DND-41 (cell line): ENCODE results near the gene MAPRE2.

Source experiments
- ATAC-seq: fragments of 200-7000 bp; cut with Tn5 transposase; 3 replicates; pipeline ENCODE4 v1.9.1; 2021; ENCODE audit warnings: low read depth; ENCODE audit not compliant: insufficient read depth
- DNase-seq: peaks from one replicate; pipeline ENCODE4 v3.0.0-alpha.2; 2020
- H2AFZ ChIP-seq: 2 replicates; pipeline ENCODE4 v1.6.0; 2012; ENCODE audit warnings: low read depth, low read length
- H3K27ac ChIP-seq: 2 replicates; pipeline ENCODE4 v1.5.1; 2012; ENCODE audit warnings: low read length, inconsistent platforms
- H3K27me3 ChIP-seq: fragments of 200-600 bp; sonication (generic); 2 replicates; pipeline ENCODE4 v1.6.0; 2012; ENCODE audit warnings: low read length, mild to moderate bottlenecking, inconsistent platforms; ENCODE audit not compliant: insufficient read depth, poor library complexity
- H3K36me3 ChIP-seq: 2 replicates; pipeline ENCODE4 v1.5.1; 2012; ENCODE audit warnings: low read length, inconsistent platforms; ENCODE audit not compliant: insufficient read depth
- H3K4me1 ChIP-seq: 2 replicates; pipeline ENCODE4 v1.5.1; 2012; ENCODE audit warnings: mild to moderate bottlenecking, low read length; ENCODE audit not compliant: insufficient read depth
- H3K4me2 ChIP-seq: 2 replicates; pipeline ENCODE4 v1.6.0; 2012; ENCODE audit warnings: mild to moderate bottlenecking, moderate library complexity, low read length, inconsistent platforms; ENCODE audit not compliant: insufficient read depth
- H3K4me3 ChIP-seq, 2 experiments: fragments of 200-600 bp in 1 of 2; shearing (Covaris generic) in 1 of 2; 2 replicates each; pipeline ENCODE4 v1.5.1; 2012 to 2016; ENCODE audit warnings: inconsistent platforms in 2 of 2, low read length in 2 of 2, mild to moderate bottlenecking in 2 of 2, low read depth in 1 of 2, moderate library complexity in 1 of 2
- H3K79me2 ChIP-seq: 2 replicates; pipeline ENCODE4 v1.6.0; 2012; ENCODE audit warnings: low read length, inconsistent platforms; ENCODE audit not compliant: insufficient read depth
- H3K9ac ChIP-seq: 2 replicates; pipeline ENCODE4 v1.6.0; 2012; ENCODE audit warnings: low read depth, mild to moderate bottlenecking, inconsistent platforms, low read length, moderate library complexity
- H3K9me3 ChIP-seq: 2 replicates; pipeline ENCODE4 v1.5.1; 2012; ENCODE audit warnings: low read length, moderate library complexity, mild to moderate bottlenecking, inconsistent platforms; ENCODE audit not compliant: insufficient read depth, severe bottlenecking
- H4K20me1 ChIP-seq: 2 replicates; pipeline ENCODE4 v1.6.0; 2012; ENCODE audit warnings: low read length; ENCODE audit not compliant: insufficient read depth
- CTCF ChIP-seq: IDR thresholded peaks from 2 replicates; pipeline ENCODE4 v1.5.1; 2012; ENCODE audit warnings: borderline replicate concordance, low read length, moderate library complexity, mild to moderate bottlenecking; ENCODE audit not compliant: poor library complexity, severe bottlenecking; ENCODE audit errors: extremely low read depth
- EZH2 ChIP-seq: IDR thresholded peaks from 3 replicates; pipeline ENCODE4 v1.6.1; 2012; ENCODE audit warnings: borderline replicate concordance, low read depth, mild to moderate bottlenecking, moderate library complexity, low read length, inconsistent platforms; ENCODE audit not compliant: severe bottlenecking

Gene MAPRE2

GRCh38 chr18:35117951-35118411 is 76.8 kb downstream of the MAPRE2 start:
- H3K9ac ChIP-seq = no peak overlapping the region
- peaks cover 6% of the 10 kb centered on the region; the same call in 1 of the 2 replicates for H4K20me1 ChIP-seq
- H3K27ac ChIP-seq = no peak overlapping the region
- DNase-seq (no peak), ATAC-seq (no peak)
- 0 out of 2 replicates have a peak, but pooled peaks cover 5% of the 10 kb centered on the region for H3K36me3 ChIP-seq
- TF ChIP-seq EZH2 (no peak), CTCF (no peak)
- H3K4me3 ChIP-seq = no peak overlapping the region
- H3K79me2 ChIP-seq = peaks cover 18% of the 10 kb centered on the region
- no peak overlapping the region for H2AFZ ChIP-seq
- no peak overlapping the region for H3K4me2 ChIP-seq
- 0 out of 2 replicates have a peak, but pooled peaks cover 3% of the 10 kb centered on the region for H3K4me1 ChIP-seq
- no peaks in the 10 kb centered on the region for H3K27me3 ChIP-seq
- H3K9me3 ChIP-seq = no peaks in the 10 kb centered on the region

GRCh38 chr18:35118641-35119040 is 77.4 kb downstream of the MAPRE2 start:
- H2AFZ ChIP-seq = no peak overlapping the region
- no peak for ATAC-seq
- H3K9ac ChIP-seq = no peak overlapping the region

GRCh38 chr18:35121038-35121437 is 79.8 kb downstream of the MAPRE2 start:
- Histone ChIP-seq H3K4me2 (no peak overlapping the region), H3K36me3 (0 out of 2 replicates have a peak, but pooled peaks cover 5% of the 10 kb centered on the region), H4K20me1 (peaks cover 6% of the 10 kb centered on the region; the same call in 1 of the 2 replicates), H3K27ac (no peak overlapping the region), H3K9me3 (no peaks in the 10 kb centered on the region), H2AFZ (no peak overlapping the region), H3K79me2 (peaks cover 24% of the 10 kb centered on the region), H3K4me3 (no peak overlapping the region), H3K27me3 (no peaks in the 10 kb centered on the region), H3K4me1 (0 out of 2 replicates have a peak, but pooled peaks cover 3% of the 10 kb centered on the region), H3K9ac (no peak overlapping the region)
- no peak for DNase-seq
- no peak for TF ChIP-seq CTCF
- no peak for TF ChIP-seq EZH2
- ATAC-seq = no peak

More at GRCh38 chr18:35118641-35119040, 77.4 kb downstream of the MAPRE2 start:
- no peak overlapping the region for H3K4me3 ChIP-seq
- H3K27ac ChIP-seq = no peak overlapping the region
- peaks cover 22% of the 10 kb centered on the region; the same call in 1 of the 2 replicates for H3K79me2 ChIP-seq
- H3K9me3 ChIP-seq = no peaks in the 10 kb centered on the region
- peaks cover 6% of the 10 kb centered on the region; the same call in 1 of the 2 replicates for H4K20me1 ChIP-seq
- H3K36me3 ChIP-seq = 0 out of 2 replicates have a peak, but pooled peaks cover 5% of the 10 kb centered on the region
- H3K4me2 ChIP-seq = no peak overlapping the region
- DNase-seq = no peak
- 0 out of 2 replicates have a peak, but pooled peaks cover 3% of the 10 kb centered on the region for H3K4me1 ChIP-seq
- no peaks in the 10 kb centered on the region for H3K27me3 ChIP-seq
- TF ChIP-seq CTCF (no peak), EZH2 (no peak)

- H3K4me2 ChIP-seq = no peak overlapping the region
- ATAC-seq = no peak
These were observed 80.3 kb downstream of the MAPRE2 start for GRCh38 chr18:35121531-35121930.

More at GRCh38 chr18:35121531-35121930, 80.3 kb downstream of the MAPRE2 start:
- H3K27me3 ChIP-seq = no peaks in the 10 kb centered on the region
- H3K4me3 ChIP-seq = no peak overlapping the region
- TF ChIP-seq EZH2 (no peak), CTCF (no peak)
- peaks cover 21% of the 10 kb centered on the region for H3K79me2 ChIP-seq
- no peak overlapping the region for H3K9ac ChIP-seq
- H4K20me1 ChIP-seq = peaks cover 6% of the 10 kb centered on the region; the same call in 1 of the 2 replicates
- H3K4me1 ChIP-seq = 0 out of 2 replicates have a peak, but pooled peaks cover 3% of the 10 kb centered on the region
- H3K36me3 ChIP-seq = peaks cover 5% of the 10 kb centered on the region; the same call in 1 of the 2 replicates
- DNase-seq = no peak
- no peaks in the 10 kb centered on the region for H3K9me3 ChIP-seq
- no peak overlapping the region for H3K27ac ChIP-seq
- no peak overlapping the region for H2AFZ ChIP-seq
